ENCODE measurements around the gene SPC25.

DNA sequence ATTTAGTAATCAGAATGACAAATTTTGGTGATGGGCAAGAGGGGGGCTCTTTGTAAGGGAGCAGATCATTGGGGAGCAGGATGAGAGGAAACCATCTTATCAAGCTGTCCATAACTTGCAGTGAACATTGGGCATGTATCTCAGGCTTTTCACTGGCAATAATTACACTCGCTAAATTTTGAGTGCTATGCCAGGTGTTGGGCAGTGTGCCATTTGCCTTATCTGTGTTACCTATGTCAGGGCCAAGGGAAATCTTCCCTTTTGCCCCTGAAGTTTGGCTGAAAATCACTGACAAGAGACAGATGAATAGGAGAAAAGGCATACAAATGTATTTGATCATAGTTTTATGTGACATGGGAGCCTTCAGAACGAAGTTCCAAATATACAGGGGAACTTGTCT, 48.8 kb downstream of the SPC25 start:
- no peak for TF ChIP-seq GABPA (IDR thresholded peaks at IDR 0.05; ENCODE audit: low read depth, low read length)
- no peak for TF ChIP-seq GABPA (CRISPR knock-in tag; IDR thresholded peaks at IDR 0.05; ENCODE audit: low read depth)
- no peak for TF ChIP-seq ZNF124 (CRISPR knock-in tag; IDR thresholded peaks at IDR 0.05)
- TF ChIP-seq STAT5B (CRISPR knock-in tag; IDR thresholded peaks at IDR 0.05), result no peak
- TF ChIP-seq, protein P1, sequence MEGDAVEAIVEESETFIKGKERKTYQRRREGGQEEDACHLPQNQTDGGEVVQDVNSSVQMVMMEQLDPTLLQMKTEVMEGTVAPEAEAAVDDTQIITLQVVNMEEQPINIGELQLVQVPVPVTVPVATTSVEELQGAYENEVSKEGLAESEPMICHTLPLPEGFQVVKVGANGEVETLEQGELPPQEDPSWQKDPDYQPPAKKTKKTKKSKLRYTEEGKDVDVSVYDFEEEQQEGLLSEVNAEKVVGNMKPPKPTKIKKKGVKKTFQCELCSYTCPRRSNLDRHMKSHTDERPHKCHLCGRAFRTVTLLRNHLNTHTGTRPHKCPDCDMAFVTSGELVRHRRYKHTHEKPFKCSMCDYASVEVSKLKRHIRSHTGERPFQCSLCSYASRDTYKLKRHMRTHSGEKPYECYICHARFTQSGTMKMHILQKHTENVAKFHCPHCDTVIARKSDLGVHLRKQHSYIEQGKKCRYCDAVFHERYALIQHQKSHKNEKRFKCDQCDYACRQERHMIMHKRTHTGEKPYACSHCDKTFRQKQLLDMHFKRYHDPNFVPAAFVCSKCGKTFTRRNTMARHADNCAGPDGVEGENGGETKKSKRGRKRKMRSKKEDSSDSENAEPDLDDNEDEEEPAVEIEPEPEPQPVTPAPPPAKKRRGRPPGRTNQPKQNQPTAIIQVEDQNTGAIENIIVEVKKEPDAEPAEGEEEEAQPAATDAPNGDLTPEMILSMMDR (CRISPR knock-in tag; IDR thresholded peaks at IDR 0.05), result no peak
- no peak for TF ChIP-seq FOXA1 (IDR thresholded peaks at IDR 0.05)
- no peak for TF ChIP-seq FOXA1 (CRISPR knock-in tag; IDR thresholded peaks at IDR 0.05)
- no peak for TF ChIP-seq ZNF431 (CRISPR knock-in tag; IDR thresholded peaks at IDR 0.05; ENCODE audit: borderline replicate concordance, low read depth)

Measured in HepG2 (cell line).